Mesothelial cell of epicardium (in vitro differentiated cells): ENCODE measurements around the gene CUX1. TPM values are rescaled to one million over a fixed set of nuclear protein-coding genes. Genes with fewer than 3 reads are reported as not detected.
A peak's percentile ranks its signal among the peaks of the same experiment; 100 is the strongest.
"Not testable (repeated sequence)": the region's sequence is repeated elsewhere in the genome, so short reads cannot be mapped to it uniquely, and the experiment has no call there.

Experiments used
- DNase-seq, 2 experiments: peaks; one replicate each; pipeline ENCODE4 v3.0.0; 2021; ENCODE audit warnings: low spot score in 2 of 2; ENCODE audit not compliant: unreplicated experiment in 2 of 2
- H3K27ac Mint-ChIP-seq: 2 replicates; pipeline ENCODE4 v1.8.0; 2021; ENCODE audit warnings: mixed read lengths
- H3K27me3 Mint-ChIP-seq: 2 replicates; pipeline ENCODE4 v1.8.0; 2021; ENCODE audit warnings: low read depth, mixed read lengths
- H3K36me3 Mint-ChIP-seq: 2 replicates; pipeline ENCODE4 v1.8.0; 2021; ENCODE audit warnings: mixed read lengths
- H3K4me1 Mint-ChIP-seq: 2 replicates; pipeline ENCODE4 v1.8.0; 2021; ENCODE audit warnings: mixed read lengths
- H3K4me3 Mint-ChIP-seq: 2 replicates; pipeline ENCODE4 v1.8.0; 2021; ENCODE audit warnings: mild to moderate bottlenecking, moderate library complexity, mixed read lengths
- H3K9me3 Mint-ChIP-seq: 2 replicates; pipeline ENCODE4 v1.8.0; 2021; ENCODE audit warnings: mixed read lengths
- CTCF ChIP-seq: fragments of 200-600 bp; sonication (generic); IDR thresholded peaks from one replicate; pipeline ENCODE4 v1.5.0; 2021; ENCODE audit warnings: antibody characterized with exemption; ENCODE audit not compliant: unreplicated experiment
- total RNA-seq: library from RNA; stranded (reverse); gene quantifications from 3 replicates; pipeline ENCODE4 v1.2.1, GENCODE V29; 2021

The CUX1 gene
- total RNA-seq, 1 donor from 2014 or later = 158 TPM

DNA sequence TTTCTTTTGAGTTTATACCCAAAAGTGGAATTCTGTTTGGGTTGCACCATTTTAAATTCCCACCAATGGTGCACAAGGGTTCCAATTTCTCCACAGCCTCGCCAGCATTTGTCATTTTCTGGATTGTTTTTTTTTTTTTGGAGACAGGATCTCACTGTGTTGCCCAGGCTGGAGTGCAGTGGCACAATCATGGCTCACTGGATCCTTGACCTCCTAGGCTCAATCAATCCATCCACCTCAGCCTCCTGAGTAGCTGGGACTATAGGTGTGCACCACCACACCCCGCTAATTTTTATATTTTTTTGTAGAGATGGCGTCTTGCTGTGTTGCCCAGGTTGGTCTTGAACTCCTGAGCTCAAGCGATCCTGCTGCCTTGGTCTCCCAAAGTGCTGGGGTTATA, 46.6 kb downstream of the CUX1 start:
- Mint-ChIP-seq H3K27me3 (no peaks in the 10 kb centered on the region), H3K27ac (no peak overlapping the region), H3K9me3 (no peaks in the 10 kb centered on the region), H3K4me3 (no peak overlapping the region), H3K4me1 (peaks cover 54% of the 10 kb centered on the region), H3K36me3 (peaks cover 4% of the 10 kb centered on the region)
- DNase-seq = no peak
- TF ChIP-seq CTCF = no peak

- no peaks in the 10 kb centered on the region for H3K9me3 Mint-ChIP-seq
- no peak overlapping the region for H3K27ac Mint-ChIP-seq
- TF ChIP-seq CTCF = no peak
- peaks cover 4% of the 10 kb centered on the region for H3K36me3 Mint-ChIP-seq
- H3K4me3 Mint-ChIP-seq = no peak overlapping the region
- peaks cover 54% of the 10 kb centered on the region for H3K4me1 Mint-ChIP-seq
- DNase-seq = no peak
- no peaks in the 10 kb centered on the region for H3K27me3 Mint-ChIP-seq
These were observed 47.6 kb downstream of the CUX1 start for GRCh38 chr7:101865031-101865430.

DNA sequence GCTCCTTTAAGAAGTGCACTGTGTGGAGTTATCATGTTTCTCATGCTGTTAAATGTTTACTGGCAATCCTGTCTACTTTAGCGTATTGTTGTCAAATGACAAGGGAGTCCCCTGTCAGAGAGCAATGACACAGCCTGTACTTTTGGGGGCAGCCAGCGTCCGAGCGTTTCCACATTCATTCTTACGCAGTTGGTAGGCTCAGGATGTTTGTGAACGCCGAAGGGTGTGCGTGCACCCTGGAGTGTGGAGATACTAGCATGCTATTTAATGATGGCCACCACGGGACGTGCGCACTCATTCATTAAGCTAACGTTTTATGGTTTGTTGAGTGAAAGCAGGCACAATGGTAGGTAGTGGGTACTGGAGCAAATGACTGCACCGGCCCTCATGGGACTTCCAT, 48.0 kb downstream of the CUX1 start:
- H3K27me3 Mint-ChIP-seq = no peaks in the 10 kb centered on the region
- peak overlapping the region; percentile 47 for H3K27ac Mint-ChIP-seq
- DNase-seq = no peak
- peaks cover 55% of the 10 kb centered on the region for H3K4me1 Mint-ChIP-seq
- no peak for TF ChIP-seq CTCF
- no peak overlapping the region for H3K4me3 Mint-ChIP-seq
- no peaks in the 10 kb centered on the region for H3K9me3 Mint-ChIP-seq
- H3K36me3 Mint-ChIP-seq = peaks cover 4% of the 10 kb centered on the region

DNA sequence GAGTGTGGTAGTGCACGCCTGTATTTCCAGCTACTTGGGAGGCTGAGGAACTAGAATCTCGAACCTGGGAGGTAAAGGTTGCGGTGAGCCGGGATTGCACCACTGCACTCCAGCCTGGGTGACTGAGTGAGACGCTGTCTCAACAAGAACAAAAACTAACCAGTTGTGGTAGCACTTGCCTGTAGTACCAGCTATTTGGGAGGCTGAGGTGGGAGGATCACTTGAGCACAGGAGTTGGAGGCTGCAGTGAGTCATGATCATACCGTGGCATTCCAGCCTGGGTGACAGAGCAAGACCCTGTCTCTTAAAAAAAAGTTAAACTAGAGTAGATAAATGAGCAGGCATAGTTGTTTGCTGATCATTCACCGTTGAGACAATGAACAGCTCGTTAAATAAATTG, 48.9 kb downstream of the CUX1 start:
- no peak for DNase-seq
- Mint-ChIP-seq H3K4me1 (peaks cover 55% of the 10 kb centered on the region), H3K36me3 (peaks cover 4% of the 10 kb centered on the region), H3K9me3 (no peaks in the 10 kb centered on the region), H3K4me3 (no peak overlapping the region), H3K27me3 (no peaks in the 10 kb centered on the region), H3K27ac (no peak overlapping the region)
- no peak for TF ChIP-seq CTCF

DNA sequence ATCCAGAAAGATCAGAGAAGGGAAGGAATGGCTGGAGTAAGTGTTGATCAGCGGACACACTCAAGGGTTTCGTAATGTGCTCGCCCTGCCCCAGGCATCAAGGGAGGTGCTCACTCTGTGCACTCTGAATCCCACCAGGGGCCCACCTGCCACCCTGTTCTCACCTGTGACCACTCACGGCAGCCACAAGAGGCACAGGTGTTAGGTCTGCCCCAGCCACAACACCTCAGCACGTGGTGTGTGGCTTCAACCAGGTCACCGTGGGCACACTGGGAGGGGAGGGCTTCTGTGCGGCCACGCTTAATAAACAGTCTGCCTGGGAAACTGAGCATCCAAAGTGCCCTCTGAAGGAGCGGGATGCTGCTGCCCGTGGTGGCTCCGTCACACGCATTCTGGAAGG, 49.8 kb downstream of the CUX1 start:
- no peak for DNase-seq
- no peaks in the 10 kb centered on the region for H3K9me3 Mint-ChIP-seq
- H3K36me3 Mint-ChIP-seq = peaks cover 4% of the 10 kb centered on the region
- H3K27me3 Mint-ChIP-seq = no peaks in the 10 kb centered on the region
- H3K27ac Mint-ChIP-seq = no peak overlapping the region
- no peak overlapping the region for H3K4me3 Mint-ChIP-seq
- peaks cover 57% of the 10 kb centered on the region for H3K4me1 Mint-ChIP-seq
- no peak for TF ChIP-seq CTCF

GRCh38 chr7:101867681-101868080, 50.3 kb downstream of the CUX1 start:
- not testable (repeated sequence) for H3K27me3 Mint-ChIP-seq, H3K36me3 Mint-ChIP-seq, H3K27ac Mint-ChIP-seq, H3K4me3 Mint-ChIP-seq, H3K9me3 Mint-ChIP-seq, DNase-seq
- H3K4me1 Mint-ChIP-seq = peaks cover 53% of the 10 kb centered on the region
